ENCODE data around the gene GNG13.

- no peak for TF ChIP-seq CTCF (IDR thresholded peaks at IDR 0.05)
- TF ChIP-seq EZH2 (IDR thresholded peaks at IDR 0.05): no peak
- TF ChIP-seq EZH2phosphoT487 (IDR thresholded peaks at IDR 0.05): no peak
These were observed 24.1 kb upstream of the GNG13 start for GRCh38 chr16:824601-825000.
